ENCODE measurements around the gene LRRC47.

LRRC47 gene

GRCh38 chr1:3796215-3797061 lies at the start of gene LRRC47:
TSS of gene LRRC47 (minus strand) at chr1:3796498. CDS start at chr1:3796476, 22 bp downstream.
- peak; percentile 11 for DNase-seq

DNA sequence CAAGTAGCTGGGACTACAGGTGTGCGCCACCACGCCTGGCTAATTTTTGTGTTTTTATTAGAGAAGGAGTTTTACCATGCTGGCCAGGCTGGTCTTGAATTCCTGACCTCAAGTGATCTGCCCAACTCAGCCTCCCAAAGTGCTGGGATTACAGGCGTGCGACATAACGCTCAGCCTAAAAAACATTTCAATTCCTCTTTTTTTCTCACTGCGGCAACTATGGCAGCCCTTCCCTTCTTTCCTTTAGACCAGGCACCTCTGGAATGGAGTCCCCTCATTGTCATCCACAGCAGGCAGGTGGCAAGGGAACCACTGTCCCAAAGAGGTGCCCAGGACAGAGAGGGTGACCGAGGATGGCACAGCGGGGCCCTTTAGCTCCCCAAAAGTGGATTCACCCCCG lies 46.6 kb upstream of the LRRC47 start:
- DNase-seq = no peak

- no peak for DNase-seq
Measured at GRCh38 chr1:3841491-3841890, 45.2 kb upstream of the LRRC47 start.

- DNase-seq = no peak
Measured at GRCh38 chr1:3838788-3839187, 42.5 kb upstream of the LRRC47 start.

- DNase-seq = no peak
Measured at GRCh38 chr1:3837685-3838084, 41.4 kb upstream of the LRRC47 start.

DNA sequence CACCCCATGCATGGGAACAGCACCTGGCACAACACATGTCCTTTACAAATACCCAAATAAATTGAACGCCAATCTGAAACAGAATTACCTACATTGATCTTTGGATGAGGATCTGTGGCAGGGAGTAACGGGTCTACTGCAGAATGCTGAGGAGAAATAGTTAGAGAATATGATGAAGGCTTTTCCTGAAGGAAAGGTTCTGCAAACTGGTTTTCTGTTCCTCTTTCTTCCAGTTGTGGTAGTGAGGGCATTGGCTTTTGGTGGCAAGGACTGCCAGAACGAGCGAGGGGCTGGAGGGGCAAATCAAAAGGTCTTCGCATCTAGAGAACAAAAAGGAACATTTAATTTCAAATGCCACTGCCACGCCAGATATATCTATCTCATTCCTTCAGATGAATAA lies 40.9 kb upstream of the LRRC47 start:
- no peak for DNase-seq

GRCh38 chr1:3836421-3836820 lies 40.1 kb upstream of the LRRC47 start:
- DNase-seq = no peak

GRCh38 chr1:3834701-3835100 lies 38.4 kb upstream of the LRRC47 start:
- no peak for DNase-seq

- DNase-seq = no peak
Measured at GRCh38 chr1:3831689-3832088, 35.4 kb upstream of the LRRC47 start.

DNA sequence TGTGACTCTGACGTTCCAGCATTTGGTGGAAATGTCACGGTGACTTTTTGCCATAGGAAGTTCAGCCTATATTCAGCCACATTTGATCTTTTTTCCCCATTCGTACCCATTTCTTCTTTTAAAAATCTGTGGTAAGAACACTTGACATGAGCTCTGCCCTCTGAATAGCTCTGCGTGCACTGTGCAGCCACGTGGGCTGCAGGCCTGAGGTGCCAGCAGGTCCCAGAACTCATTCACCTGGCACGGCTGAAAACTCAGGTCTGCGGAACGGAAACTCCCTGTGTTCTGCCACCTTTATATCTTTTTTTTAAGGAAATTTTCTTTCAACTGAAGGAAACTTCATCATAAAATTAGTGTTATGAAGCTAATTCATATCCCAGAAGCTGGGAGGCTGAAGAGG lies 32.1 kb upstream of the LRRC47 start:
- no peak for DNase-seq

- DNase-seq = no peak
Measured at GRCh38 chr1:3827813-3828307, 31.6 kb upstream of the LRRC47 start.

GRCh38 chr1:3825356-3825755 lies 29.1 kb upstream of the LRRC47 start:
- DNase-seq = no peak

DNA sequence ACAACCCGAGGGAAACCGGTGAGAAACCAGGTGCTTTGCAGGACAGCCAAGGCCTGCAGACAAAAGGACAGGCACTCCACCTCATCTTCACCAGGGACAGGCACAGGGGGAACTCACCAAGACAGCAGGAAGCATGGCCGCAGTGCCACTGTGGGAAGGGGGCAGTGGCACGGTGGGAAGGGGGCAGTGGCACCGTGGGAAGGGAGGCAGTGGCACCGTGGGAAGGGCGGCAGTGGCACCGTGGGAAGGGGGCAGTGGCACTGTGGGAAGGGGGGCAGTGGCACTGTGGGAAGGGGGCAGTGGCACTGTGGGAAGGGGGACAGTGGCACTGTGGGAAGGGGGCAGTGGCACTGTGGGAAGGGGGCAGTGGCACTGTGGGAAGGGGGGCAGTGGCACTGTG lies 28.4 kb upstream of the LRRC47 start:
- no peak for DNase-seq

GRCh38 chr1:3822421-3822820 lies 26.1 kb upstream of the LRRC47 start:
- no peak for DNase-seq

DNA sequence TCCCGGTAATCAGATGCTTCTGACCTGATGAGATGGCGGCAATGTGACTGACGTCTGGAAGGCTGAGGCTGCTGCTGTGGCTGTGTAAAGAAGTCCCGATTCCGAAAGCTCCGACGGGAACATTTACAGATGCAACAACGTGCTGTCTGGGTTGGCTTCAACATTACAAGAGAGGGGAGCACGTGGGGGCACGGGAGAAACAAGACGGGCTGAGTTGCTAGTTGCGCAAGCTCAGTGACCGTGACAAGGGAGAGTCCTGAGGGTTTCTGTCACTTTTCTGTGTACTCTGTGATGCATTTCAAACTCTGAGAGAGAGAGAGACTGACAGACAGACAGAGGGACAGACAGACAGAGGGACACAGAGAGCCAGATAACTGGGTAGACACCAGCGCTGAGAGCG lies 25.6 kb upstream of the LRRC47 start:
- no peak for DNase-seq

DNA sequence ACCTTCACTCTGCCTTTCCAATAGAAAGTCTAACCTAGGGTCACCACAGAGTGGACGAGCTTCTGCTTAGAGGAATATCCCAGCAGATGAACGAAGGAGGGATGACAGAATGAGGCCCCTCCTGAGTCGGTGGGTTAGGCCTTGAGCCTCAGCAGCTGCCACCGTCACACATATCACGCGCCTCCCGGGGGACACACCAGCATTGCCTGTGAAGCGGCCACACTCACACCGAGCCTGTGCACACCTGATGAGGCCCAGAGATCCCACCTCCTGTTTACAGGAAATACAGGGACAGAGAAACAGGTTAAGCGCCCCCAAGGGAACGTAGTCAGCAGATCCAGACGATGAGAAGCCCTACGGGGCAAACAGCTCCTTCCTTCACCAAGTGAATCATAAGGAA lies 25.1 kb upstream of the LRRC47 start:
- peak; percentile 27 for DNase-seq

DNA sequence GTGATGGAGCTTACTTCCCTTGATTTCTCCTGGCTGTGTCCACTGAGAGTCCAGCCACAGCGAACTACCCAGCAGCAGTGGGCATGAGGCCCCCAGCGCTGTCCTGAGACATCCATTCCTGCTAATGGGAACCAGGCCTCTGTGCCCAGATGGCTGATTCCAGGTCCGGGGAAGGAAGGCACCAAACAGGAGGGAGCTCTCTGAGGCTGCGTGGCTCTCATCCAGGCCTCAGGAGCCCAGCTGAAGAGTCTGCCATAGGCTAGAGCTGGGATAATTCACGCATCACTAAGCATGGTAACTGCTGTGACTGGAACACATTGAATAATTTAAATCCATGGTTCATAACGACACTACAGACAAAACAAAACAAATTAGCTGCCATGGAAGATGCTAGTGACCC lies 24.7 kb upstream of the LRRC47 start:
- peak; percentile 27 for DNase-seq

- DNase-seq = no peak
Measured at GRCh38 chr1:3820316-3820715, 24.0 kb upstream of the LRRC47 start.

GRCh38 chr1:3819771-3820200 lies 23.5 kb upstream of the LRRC47 start:
- no peak for DNase-seq

DNA sequence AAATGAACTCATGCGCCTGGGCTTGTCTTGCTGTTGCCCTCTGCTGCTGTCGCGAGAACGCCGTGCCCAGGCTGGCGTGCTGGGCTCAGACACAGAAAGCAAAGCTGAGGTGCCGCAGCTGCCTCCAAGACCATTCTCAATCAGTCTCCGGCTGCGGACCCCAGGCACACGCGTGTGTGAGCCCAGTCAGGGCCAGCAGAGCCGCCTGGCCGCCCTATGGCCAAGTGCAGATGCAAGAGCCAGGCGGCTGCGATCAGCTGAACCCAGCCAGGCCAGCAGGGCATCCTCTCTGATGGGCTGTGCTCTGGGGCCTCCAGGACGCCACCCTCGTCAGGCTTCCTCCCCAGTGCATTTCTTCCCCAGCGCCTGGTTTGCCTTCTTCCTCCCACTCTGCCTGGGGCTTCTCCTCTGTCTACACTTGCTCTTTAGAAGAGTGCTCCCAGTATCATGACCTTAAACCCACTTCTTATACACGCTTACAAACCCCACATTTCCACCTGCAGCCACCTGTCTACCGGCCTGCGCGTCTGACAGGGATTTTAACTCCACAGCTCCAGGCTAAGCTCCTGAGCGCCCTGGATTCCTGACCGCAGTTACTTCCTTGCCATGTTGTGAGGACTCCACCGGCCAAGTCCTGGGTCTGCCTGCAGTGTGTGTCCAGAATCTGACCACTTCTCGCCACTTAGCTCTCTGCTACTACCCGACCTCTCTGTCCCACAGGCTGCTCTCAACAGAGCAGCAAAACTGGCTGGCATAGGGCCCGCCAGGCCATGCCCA lies 21.7 kb upstream of the LRRC47 start:
- DNase-seq = no peak

GRCh38 chr1:3817138-3817740 lies 20.9 kb upstream of the LRRC47 start:
- DNase-seq = no peak

- no peak for DNase-seq
Measured at GRCh38 chr1:3816331-3817137, 20.2 kb upstream of the LRRC47 start.

All from NCI-H524 treated with DMSO at 0.1 percent for 48 hours (cell line).